ENCODE results near the gene LPCAT4.
"Not testable (repeated sequence)": the region's sequence is repeated elsewhere in the genome, so short reads cannot be mapped to it uniquely, and the experiment has no call there.

GRCh38 chr15:34342213-34342736 lies 24.7 kb downstream of the LPCAT4 start:
- TF ChIP-seq, protein P1, sequence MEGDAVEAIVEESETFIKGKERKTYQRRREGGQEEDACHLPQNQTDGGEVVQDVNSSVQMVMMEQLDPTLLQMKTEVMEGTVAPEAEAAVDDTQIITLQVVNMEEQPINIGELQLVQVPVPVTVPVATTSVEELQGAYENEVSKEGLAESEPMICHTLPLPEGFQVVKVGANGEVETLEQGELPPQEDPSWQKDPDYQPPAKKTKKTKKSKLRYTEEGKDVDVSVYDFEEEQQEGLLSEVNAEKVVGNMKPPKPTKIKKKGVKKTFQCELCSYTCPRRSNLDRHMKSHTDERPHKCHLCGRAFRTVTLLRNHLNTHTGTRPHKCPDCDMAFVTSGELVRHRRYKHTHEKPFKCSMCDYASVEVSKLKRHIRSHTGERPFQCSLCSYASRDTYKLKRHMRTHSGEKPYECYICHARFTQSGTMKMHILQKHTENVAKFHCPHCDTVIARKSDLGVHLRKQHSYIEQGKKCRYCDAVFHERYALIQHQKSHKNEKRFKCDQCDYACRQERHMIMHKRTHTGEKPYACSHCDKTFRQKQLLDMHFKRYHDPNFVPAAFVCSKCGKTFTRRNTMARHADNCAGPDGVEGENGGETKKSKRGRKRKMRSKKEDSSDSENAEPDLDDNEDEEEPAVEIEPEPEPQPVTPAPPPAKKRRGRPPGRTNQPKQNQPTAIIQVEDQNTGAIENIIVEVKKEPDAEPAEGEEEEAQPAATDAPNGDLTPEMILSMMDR (IDR thresholded peaks at IDR 0.05): not testable (repeated sequence)
- not testable (repeated sequence) for TF ChIP-seq POLR2A, EP300 (IDR thresholded peaks at IDR 0.05)

Measured in ovary (tissue), 3 donors.